ENCODE measurements around the gene S1PR5.

Gene S1PR5

GRCh38 chr19:10508707-10509106 lies 8.5 kb downstream of the S1PR5 start:
- H3K27ac ChIP-seq: no peak overlapping the region
- no peak for DNase-seq
- H3K36me3 ChIP-seq (replicated peaks): no peaks in the 10 kb centered on the region
- TF ChIP-seq CTCF (IDR thresholded peaks at IDR 0.05; ENCODE audit: low read depth, low read length, missing control alignments): no peak
- H3K4me3 ChIP-seq (ENCODE audit: low read depth, low read length): no peak overlapping the region
- in situ Hi-C loops (cut with HindIII; ENCODE audit: low pct_ligation_motif_present, low sequenced_read_pairs): no loop called here
- H3K27me3 ChIP-seq (replicated peaks): no peaks in the 10 kb centered on the region

GRCh38 chr19:10508036-10508435 lies 9.2 kb downstream of the S1PR5 start:
- TF ChIP-seq CTCF (IDR thresholded peaks at IDR 0.05; ENCODE audit: low read depth, low read length, missing control alignments): no peak
- Histone ChIP-seq H3K27me3 (replicated peaks) (no peaks in the 10 kb centered on the region), H3K4me3 (ENCODE audit: low read depth, low read length) (no peak overlapping the region), H3K36me3 (replicated peaks) (no peaks in the 10 kb centered on the region), H3K27ac (no peak overlapping the region)
- in situ Hi-C loops (cut with HindIII; ENCODE audit: low pct_ligation_motif_present, low sequenced_read_pairs): no loop called here
- DNase-seq: no peak

- Histone ChIP-seq H3K27me3 (replicated peaks) (no peaks in the 10 kb centered on the region), H3K36me3 (replicated peaks) (no peaks in the 10 kb centered on the region), H3K27ac (no peak overlapping the region), H3K4me3 (ENCODE audit: low read depth, low read length) (no peak overlapping the region)
- peak; percentile 86 for TF ChIP-seq CTCF (IDR thresholded peaks at IDR 0.05; ENCODE audit: low read depth, low read length, missing control alignments)
- DNase-seq: peak; percentile 56
- in situ Hi-C loops (cut with HindIII; ENCODE audit: low pct_ligation_motif_present, low sequenced_read_pairs): no loop called here
These were observed 11.5 kb downstream of the S1PR5 start for GRCh38 chr19:10505583-10506229.

- H3K27me3 ChIP-seq (replicated peaks): no peaks in the 10 kb centered on the region
- peak within 1 kb of the TSS; percentile 92 for H3K27ac ChIP-seq
- DNase-seq: no peak
- in situ Hi-C loops (cut with HindIII; ENCODE audit: low pct_ligation_motif_present, low sequenced_read_pairs): no loop called here
- peak within 1 kb of the TSS; percentile 94 for H3K4me3 ChIP-seq (ENCODE audit: low read depth, low read length)
- H3K36me3 ChIP-seq (replicated peaks): peaks cover 12% of the 10 kb centered on the region
- TF ChIP-seq CTCF (IDR thresholded peaks at IDR 0.05; ENCODE audit: low read depth, low read length, missing control alignments): no peak
These were observed 14.1 kb downstream of the S1PR5 start, which contains the start of gene KEAP1 for GRCh38 chr19:10503002-10503789. KEAP1 (minus strand) TSS chr19:10503356; CDS start chr19:10500033, 3,323 bp downstream.

- peak overlapping the region; percentile 92 for H3K27ac ChIP-seq
- in situ Hi-C loops (cut with HindIII; ENCODE audit: low pct_ligation_motif_present, low sequenced_read_pairs): no loop called here
- H3K36me3 ChIP-seq (replicated peaks): peaks cover 12% of the 10 kb centered on the region
- peak overlapping the region; percentile 94 for H3K4me3 ChIP-seq (ENCODE audit: low read depth, low read length)
- H3K27me3 ChIP-seq (replicated peaks): no peaks in the 10 kb centered on the region
- DNase-seq: peak; percentile 81
- no peak for TF ChIP-seq CTCF (IDR thresholded peaks at IDR 0.05; ENCODE audit: low read depth, low read length, missing control alignments)
These were observed 14.7 kb downstream of the S1PR5 start for GRCh38 chr19:10502524-10503001.

All from brain microvascular endothelial cell (primary cell).